Muscle of leg (tissue), 11 donors: ENCODE results near the gene LRMDA. TPM values are rescaled to one million over a fixed set of nuclear protein-coding genes. Genes with fewer than 3 reads are reported as not detected.

Experiments
- DNase-seq: peaks from one replicate; pipeline ENCODE4 v3.0.0; 2013
- H3K27ac ChIP-seq: one replicate; pipeline ENCODE4 v1.5.1; 2013; ENCODE audit warnings: mild to moderate bottlenecking, low read length, control low read depth
- H3K27me3 ChIP-seq: one replicate; pipeline ENCODE4 v1.6.1; 2013; ENCODE audit warnings: low read length; ENCODE audit not compliant: control insufficient read depth, insufficient read depth
- H3K36me3 ChIP-seq: one replicate; pipeline ENCODE4 v1.6.1; 2013; ENCODE audit warnings: low read length; ENCODE audit not compliant: control insufficient read depth, insufficient read depth
- H3K4me1 ChIP-seq: one replicate; pipeline ENCODE4 v1.6.1; 2013; ENCODE audit warnings: low read length; ENCODE audit not compliant: control insufficient read depth, insufficient read depth
- H3K4me3 ChIP-seq: one replicate; pipeline ENCODE4 v1.5.1; 2013; ENCODE audit warnings: low read length, control low read depth
- H3K9me3 ChIP-seq: replicated peaks from 2 replicates; pipeline ENCODE4 v1.6.1; 2013; ENCODE audit warnings: low read depth, low read length; ENCODE audit not compliant: control insufficient read depth
- WGBS: methylation state at CpG from one replicate; pipeline ENCODE4 v1.1.5; 2013; ENCODE audit warnings: missing lambda C conversion rate; ENCODE audit not compliant: insufficient coverage; 5-methylcytosine and 5-hydroxymethylcytosine counted together
- polyA plus RNA-seq, 8 donors: library from polyadenylated mRNA; unstranded; fragments of 120-200 nt; gene quantifications; one replicate each; pipeline versions ENCODE4 v1.2.1 to v1.2.3, GENCODE V29; 2013; ENCODE audit warnings: inconsistent platforms in 1 of 8, low replicate concordance in 1 of 8; ENCODE audit not compliant: insufficient read length in 8 of 8, insufficient read depth in 1 of 8
- total RNA-seq: library from RNA; stranded (reverse); fragments of 120-200 nt; gene quantifications from one replicate; pipeline ENCODE4 v1.2.4, GENCODE V29; 2013

LRMDA gene
- total and polyA plus RNA-seq, 9 donors, result 4.8 to 7.9 (median 5.7) TPM

- Histone ChIP-seq H3K4me1 (no peaks in the 10 kb centered on the region), H3K4me3 (no peak overlapping the region), H3K9me3 (no peaks in the 10 kb centered on the region), H3K27me3 (no peaks in the 10 kb centered on the region), H3K36me3 (no peaks in the 10 kb centered on the region), H3K27ac (no peak overlapping the region)
- DNase-seq, result peak; percentile 47
- WGBS, result 83% methylated on average over 5 of the region's 5 CpGs
Observed at GRCh38 chr10:76015245-76015644, 583.8 kb downstream of the LRMDA start.

- no peak for DNase-seq
- Histone ChIP-seq H3K4me1 (no peaks in the 10 kb centered on the region), H3K4me3 (no peak overlapping the region), H3K36me3 (no peaks in the 10 kb centered on the region), H3K27ac (no peak overlapping the region), H3K9me3 (no peaks in the 10 kb centered on the region), H3K27me3 (no peaks in the 10 kb centered on the region)
- WGBS, result 100% methylated on average over 8 of the region's 14 CpGs
Observed at GRCh38 chr10:76017026-76017732, 585.8 kb downstream of the LRMDA start.

DNA sequence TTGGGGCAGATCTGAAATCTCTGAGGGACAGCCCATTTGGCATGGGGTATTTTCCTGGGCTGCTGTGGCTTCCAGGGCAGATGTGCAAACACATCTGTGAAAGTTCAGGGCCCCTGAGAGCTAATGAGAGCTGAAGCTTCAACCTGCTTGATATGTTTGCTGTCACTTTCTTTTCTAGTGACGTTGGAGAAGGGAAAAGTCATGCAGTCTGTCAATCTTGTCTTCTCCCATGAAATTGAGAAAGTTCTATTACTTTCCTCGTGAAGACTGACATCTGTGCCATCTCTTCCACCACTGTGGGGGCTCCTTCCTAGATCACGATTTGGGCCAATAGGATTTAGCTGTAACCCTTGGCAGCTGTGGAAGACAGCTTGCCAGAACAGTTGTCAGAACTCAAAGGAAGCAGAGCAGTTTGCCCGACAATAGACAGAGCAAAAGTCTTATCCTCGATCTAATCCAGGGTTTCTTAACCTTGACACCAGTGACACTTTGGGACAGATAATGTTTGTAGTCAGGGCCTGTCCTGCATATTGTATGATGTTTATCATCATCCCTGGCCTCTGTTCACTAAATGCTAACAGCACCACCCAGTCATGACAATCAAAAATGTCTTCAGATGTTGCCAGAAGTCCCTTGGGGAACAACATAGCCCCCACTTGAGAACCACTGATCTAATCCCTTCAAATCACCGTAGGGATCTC, 586.5 kb downstream of the LRMDA start:
- 48% methylated on average over 4 of the region's 6 CpGs for WGBS
- no peak for DNase-seq
- Histone ChIP-seq H3K9me3 (no peaks in the 10 kb centered on the region), H3K27me3 (no peaks in the 10 kb centered on the region), H3K4me3 (no peak overlapping the region), H3K4me1 (no peaks in the 10 kb centered on the region), H3K36me3 (no peaks in the 10 kb centered on the region), H3K27ac (no peak overlapping the region)

DNA sequence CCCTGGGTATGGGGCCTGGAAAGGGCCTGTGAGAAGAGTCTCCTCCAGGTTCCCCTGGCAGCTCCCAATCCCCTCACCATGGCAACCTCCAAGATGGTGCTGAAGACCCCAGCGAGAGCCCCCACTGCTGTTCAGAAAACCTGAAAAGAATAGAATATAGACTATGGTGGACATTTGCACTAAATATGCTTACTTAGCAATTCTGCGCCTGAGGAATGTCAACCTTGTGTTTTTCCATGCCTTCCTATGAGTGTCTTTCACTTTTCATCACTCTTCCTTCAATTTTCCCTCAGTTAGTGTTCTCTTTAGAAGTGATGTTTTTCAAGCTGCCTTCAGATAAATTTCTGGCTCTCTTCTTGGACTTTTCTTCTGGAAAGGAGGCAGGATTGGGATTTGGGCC, 589.2 kb downstream of the LRMDA start:
- Histone ChIP-seq H3K36me3 (no peaks in the 10 kb centered on the region), H3K4me3 (no peak overlapping the region), H3K9me3 (no peaks in the 10 kb centered on the region), H3K4me1 (no peaks in the 10 kb centered on the region), H3K27ac (no peak overlapping the region), H3K27me3 (no peaks in the 10 kb centered on the region)
- DNase-seq, result no peak
- no CpG with 5 or more reads among the region's 2 CpGs for WGBS

- Histone ChIP-seq H3K9me3 (no peaks in the 10 kb centered on the region), H3K4me3 (no peak overlapping the region), H3K27ac (no peak overlapping the region), H3K36me3 (no peaks in the 10 kb centered on the region), H3K4me1 (no peaks in the 10 kb centered on the region), H3K27me3 (no peaks in the 10 kb centered on the region)
- no CpG with 5 or more reads among the region's 1 CpG for WGBS
- DNase-seq, result no peak
Observed at GRCh38 chr10:76021398-76021797, 590.0 kb downstream of the LRMDA start.

- H3K27ac ChIP-seq, result no peak overlapping the region
- no peaks in the 10 kb centered on the region for H3K27me3 ChIP-seq
- H3K4me1 ChIP-seq, result no peaks in the 10 kb centered on the region
- H3K36me3 ChIP-seq, result no peaks in the 10 kb centered on the region
- WGBS, result 93% methylated on average over 2 of the region's 2 CpGs
- no peaks in the 10 kb centered on the region for H3K9me3 ChIP-seq
- H3K4me3 ChIP-seq, result no peak overlapping the region
- DNase-seq, result no peak
Observed at GRCh38 chr10:76022366-76022765, 590.9 kb downstream of the LRMDA start.

DNA sequence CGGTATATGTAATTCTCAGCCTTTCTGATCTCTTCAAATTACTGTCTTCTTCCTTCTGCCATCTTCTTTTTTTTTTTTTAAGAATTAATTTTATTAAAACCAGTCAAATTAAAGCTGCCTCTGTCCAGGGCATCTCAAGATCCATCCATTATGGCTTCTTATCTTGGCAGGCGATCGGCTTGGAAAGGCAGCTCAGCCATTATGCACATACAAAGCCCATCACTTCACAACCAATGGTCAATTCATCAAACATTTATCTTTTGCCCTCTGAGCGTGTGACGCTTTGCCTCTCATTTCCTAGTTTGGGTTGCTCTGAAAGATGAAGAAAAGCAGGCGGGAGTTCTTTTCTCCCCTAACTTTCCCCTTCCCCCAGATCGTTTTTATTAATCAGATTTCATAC, 591.6 kb downstream of the LRMDA start:
- WGBS, result 100% methylated on average over 1 of the region's 7 CpGs
- no peak for DNase-seq
- Histone ChIP-seq H3K27ac (no peak overlapping the region), H3K4me3 (no peak overlapping the region), H3K27me3 (no peaks in the 10 kb centered on the region), H3K4me1 (no peaks in the 10 kb centered on the region), H3K36me3 (no peaks in the 10 kb centered on the region), H3K9me3 (no peaks in the 10 kb centered on the region)

DNA sequence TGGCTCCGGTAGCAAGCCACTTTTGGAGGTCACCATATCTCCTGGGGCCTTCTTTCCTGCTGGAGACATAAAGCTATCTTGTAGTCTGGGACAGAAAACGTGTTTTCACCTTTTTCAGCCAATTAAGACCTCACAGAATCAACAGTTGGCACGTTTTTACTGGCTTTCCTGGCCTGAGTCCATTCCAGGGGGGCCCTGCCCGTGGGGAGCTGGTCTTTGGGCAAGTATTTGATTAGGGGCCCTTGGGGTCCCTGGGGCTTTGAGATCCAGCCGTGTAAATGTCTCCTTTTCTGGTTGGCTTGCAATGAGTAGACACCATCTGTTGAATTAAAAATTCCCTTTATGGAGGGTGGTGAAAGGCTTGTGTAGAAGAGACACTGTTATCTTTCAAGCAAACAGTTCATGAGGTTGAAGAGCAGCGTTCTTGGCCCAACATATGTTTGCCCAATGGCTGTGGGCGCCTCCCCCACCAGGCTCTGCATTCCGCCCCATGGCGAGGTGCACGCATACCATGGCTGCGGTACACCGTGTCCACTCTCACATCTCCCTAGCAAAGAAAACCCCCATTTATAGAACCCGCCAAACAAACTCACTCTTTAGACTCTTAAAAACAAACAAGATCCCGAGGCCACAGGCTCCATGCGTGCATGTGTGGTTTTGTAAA, 593.2 kb downstream of the LRMDA start:
- Histone ChIP-seq H3K4me3 (no peak overlapping the region), H3K27me3 (no peaks in the 10 kb centered on the region), H3K9me3 (no peaks in the 10 kb centered on the region), H3K27ac (no peak overlapping the region), H3K36me3 (no peaks in the 10 kb centered on the region), H3K4me1 (no peaks in the 10 kb centered on the region)
- WGBS, result 84% methylated on average over 9 of the region's 15 CpGs
- DNase-seq, result no peak

DNA sequence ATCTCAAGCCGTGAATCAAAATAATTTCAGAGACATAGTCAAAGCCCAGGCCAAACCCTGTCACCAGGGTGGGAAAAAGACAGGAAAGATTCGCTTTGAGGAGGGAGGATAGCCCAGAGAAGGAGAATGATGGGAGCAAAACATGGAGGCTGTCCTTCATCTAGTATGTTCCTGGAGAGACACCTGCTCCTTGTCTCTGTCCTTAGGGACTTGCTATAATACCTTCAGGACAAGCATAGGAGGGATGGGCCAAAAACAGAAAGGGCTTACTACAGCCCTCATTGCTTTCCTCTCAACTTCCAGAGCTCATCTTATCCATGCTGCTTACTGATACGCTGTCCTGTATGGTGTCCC, 593.7 kb downstream of the LRMDA start:
- H3K4me3 ChIP-seq, result no peak overlapping the region
- no peak for DNase-seq
- WGBS, result 100% methylated on average over 1 of the region's 3 CpGs
- no peaks in the 10 kb centered on the region for H3K4me1 ChIP-seq
- H3K9me3 ChIP-seq, result no peaks in the 10 kb centered on the region
- no peak overlapping the region for H3K27ac ChIP-seq
- no peaks in the 10 kb centered on the region for H3K27me3 ChIP-seq
- H3K36me3 ChIP-seq, result no peaks in the 10 kb centered on the region

- no peak overlapping the region for H3K4me3 ChIP-seq
- H3K4me1 ChIP-seq, result no peaks in the 10 kb centered on the region
- H3K27ac ChIP-seq, result no peak overlapping the region
- no peaks in the 10 kb centered on the region for H3K36me3 ChIP-seq
- no peaks in the 10 kb centered on the region for H3K9me3 ChIP-seq
- no peak for DNase-seq
- H3K27me3 ChIP-seq, result no peaks in the 10 kb centered on the region
- WGBS, result no CpG with 5 or more reads among the region's 2 CpGs
Observed at GRCh38 chr10:76026176-76026771, 594.9 kb downstream of the LRMDA start.
